Measurements from ENCODE around the gene ENG.

Gene ENG

DNA sequence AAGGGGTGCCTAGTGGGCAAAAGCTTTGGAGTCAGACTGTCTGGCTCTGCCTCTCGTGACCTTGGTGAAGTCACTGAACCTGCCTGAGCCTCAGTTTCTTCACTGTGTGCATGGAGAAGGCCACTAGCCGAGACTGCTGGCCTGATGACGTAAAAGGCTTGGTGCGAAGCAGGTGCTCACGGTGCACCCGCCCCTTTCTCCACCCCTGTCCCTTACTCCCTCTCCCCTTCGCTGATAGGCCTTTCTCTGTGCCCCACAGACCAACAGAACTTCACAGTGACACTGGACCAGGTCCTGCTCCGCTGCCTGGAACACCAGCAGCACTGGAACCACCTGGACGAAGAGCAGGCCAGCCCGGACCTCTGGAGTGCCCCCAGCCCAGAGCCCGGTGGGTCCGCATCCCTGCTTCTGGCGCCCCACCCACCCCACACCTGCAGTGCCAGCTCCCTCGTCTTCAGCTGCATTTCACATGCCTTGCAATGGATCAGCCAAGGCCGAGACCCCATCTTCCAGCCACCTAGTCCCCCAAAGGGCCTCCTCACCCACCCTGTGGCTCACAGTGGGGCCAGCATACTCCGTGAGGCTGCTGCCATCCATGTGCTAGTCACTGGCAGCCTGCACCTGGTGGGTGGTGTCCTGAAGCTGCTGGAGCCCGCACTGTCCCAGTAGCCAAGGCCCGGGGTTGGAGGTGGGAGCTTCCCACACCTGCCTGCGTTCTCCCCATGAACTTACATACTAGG, 41.4 kb downstream of the ENG start:
- DNase-seq, result no peak

DNA sequence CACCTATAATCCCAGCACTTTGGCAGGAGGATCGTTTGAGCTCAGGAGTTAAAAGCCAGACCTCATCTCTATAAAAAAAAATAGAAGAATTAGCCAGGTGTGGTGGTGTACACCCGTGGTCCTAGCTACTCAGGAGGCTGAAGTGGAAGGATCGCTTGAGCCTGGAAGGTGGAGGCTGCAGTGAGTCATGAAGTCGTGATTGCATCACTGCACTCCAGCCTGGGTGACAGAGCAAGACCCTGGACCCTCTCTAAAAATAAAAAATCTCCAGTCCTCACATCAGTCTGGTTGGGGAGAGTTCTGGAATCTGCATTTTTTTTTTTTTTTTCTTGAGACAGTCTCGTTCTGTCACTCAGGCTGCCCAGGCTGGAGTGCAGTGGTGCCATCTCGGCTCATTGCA, 42.4 kb downstream of the ENG start:
- DNase-seq, result no peak

- DNase-seq, result no peak
These were observed 43.9 kb downstream of the ENG start for GRCh38 chr9:127810378-127811187.

GRCh38 chr9:127809540-127810377, 44.7 kb downstream of the ENG start:
- no peak for DNase-seq

DNA sequence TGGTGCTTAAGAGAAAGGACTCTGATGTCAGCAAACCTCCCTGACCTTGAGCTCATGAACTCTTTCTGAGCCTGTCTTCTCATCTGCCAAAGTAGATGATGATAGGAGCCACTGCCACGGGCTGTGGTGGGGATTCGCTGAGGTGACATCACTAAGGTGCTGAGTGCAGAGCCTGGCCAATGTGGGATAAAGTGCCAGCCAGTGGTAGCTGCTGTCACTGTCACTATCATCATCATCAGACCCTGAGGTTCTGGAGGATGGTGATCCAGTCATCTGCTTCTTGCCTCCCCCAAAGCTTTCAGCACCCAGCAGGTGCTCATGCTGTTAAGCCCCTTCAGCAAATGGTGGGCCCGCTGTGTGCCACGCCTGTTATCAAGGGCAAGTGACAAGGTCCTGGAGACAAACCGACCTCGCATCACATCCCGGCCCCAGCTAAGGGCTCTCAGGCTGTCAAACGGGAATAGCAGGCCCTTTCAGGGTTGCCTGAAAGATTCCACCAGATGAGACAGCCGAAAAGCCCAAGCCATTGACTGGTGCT, 45.4 kb downstream of the ENG start:
- no peak for DNase-seq

DNA sequence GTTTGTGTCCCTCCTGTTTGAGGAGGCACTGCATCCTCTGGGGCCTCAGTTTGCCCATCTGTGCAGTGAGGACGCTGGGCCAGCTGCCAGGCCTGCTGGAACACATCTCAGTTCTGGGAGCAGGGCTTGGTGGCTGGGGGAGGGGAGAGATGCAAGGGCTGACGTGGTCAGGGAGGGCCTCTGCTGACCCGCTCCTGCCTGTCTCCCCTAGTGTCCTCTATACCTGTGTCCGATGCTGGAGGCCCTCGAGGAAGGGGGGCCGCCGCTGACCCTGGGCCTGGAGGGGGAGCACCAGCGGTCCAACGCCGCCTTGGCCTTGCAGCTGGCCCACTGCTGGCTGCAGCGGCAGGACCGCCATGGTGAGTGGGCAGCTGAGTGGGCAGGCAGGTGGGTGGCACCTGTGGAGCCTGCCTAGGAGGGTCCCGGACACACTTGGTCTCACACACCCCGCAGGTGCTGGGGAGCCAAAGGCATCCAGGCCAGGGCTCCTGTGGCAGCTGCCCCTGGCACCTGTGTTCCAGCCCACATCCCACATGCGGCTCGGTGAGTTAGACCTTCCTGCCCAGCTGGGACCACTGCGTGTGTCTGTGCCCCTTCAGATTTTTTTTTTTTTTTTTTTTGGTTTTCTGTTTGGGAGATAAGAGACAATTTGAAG, 46.0 kb downstream of the ENG start:
- DNase-seq, result no peak

DNA sequence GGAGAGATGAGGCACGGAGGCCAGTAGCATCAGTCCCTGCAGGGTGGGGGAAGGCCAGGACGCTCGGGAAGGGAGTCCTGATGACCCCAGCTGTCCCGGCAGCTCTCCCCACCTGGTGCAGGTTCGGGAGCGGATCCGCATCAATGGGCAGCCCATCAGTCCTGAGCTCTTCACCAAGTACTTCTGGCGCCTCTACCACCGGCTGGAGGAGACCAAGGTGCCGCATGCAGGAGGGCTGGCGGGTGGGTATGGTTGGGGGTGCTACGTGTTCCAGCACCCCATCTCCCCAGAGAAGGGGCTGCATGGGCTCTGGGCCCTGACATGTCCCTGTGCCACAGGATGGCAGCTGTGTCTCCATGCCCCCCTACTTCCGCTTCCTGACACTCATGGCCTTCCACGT, 47.6 kb downstream of the ENG start:
- no peak for DNase-seq

DNA sequence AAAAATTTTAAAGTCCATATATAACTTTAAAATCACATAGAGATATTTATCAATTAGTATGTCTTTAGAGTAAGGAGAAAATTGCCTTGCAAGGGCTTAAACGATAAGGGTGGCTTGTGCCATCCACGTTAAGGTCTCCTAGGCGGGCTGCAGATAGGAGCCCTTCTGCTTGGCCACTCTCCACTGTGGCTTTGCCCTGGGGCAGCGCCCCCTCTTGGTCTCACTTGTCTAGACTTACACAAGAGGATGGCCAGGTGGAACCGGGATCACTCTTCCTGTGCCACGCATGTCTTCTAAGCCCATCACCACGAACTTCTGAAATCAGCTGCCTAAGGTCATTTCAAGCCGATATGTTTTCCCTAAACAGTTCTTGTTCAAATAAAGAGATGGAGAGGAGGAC, 48.8 kb downstream of the ENG start:
- DNase-seq, result peak in 1 of 5 donors; percentile 39

DNA sequence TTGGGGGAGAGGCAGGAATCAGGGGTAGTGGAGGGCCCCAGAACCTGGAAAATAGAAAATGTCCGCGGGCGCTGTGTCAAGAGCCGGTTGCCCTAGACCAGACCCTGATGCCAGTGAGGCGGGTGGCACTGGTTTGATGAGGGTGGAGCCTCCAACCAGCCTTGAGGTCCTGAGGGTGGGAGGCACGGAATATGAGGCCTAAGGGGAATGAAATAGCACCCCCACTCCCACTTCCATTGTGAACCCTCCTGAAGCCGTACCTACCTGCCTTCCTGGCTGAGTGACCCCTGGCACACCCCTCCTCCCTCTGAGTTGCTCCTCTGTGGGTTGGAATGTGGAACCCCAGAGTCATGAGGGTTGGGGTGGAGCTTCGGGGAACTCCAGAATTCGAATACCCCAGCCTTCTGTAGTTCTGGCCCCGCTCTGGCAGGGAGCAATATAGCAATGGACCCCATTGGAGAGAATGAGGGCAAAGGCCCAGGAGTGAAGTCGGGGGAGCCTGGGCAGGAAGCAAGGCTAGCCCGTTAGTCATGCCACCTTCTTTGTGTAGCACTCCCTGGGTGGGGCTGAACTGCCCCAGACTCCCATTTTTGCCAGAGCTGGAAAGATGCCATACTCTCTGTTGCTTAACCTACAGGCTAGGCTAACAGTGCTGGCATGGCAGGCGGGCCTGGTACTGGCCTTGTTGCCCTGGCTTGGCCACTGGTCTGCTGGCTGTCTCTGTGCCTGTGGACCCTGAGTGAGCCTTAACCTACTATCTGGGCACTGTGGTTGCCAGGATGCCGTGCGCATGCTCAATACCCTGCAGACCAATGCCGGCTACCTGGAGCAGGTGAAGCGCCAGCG, 50.7 kb downstream of the ENG start:
- no peak for DNase-seq

DNA sequence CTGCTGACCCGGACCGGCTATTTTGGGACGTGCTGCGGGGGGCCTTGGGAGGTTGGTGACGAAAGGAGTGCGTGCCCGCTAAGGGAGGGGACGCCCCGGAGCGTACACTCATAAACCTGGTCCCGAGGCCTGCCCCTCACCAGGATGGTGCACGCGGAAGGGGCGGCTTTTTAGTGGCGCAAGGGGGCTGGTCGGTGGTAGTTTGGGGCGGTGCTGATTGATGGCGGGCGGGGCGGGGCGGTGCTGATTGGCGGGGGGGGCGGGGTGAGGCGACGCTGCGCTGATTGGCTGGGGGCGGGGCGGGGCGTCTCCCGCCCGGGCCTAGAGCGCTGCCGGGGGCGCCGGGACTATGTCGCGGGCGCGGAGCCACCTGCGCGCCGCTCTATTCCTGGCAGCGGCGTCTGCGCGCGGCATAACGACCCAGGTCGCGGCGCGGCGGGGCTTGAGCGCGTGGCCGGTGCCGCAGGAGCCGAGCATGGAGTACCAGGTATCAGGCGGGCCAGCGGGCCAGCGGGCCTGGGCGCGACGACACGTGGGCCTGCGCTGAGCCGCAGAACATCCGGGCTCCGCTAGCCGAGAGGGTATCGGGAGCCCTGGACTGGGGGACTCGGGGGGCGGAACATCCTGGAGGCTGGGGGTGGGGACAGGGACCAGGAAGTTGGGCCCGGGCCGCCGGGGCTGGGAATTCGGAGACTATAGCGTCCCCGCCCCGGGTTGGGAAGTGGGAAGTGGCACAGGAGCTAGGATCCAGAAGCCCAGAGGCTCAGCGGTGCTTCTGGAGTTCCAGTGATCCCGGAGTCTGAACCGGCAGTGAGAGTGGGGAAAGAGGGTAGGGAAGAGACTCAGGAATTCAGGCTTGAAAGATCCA, 51.6 kb downstream of the ENG start, which contains the start of gene FPGS:
Gene FPGS, plus strand, starts transcription at position 307 of the 868 bp plus-strand sequence. Its CDS starts 43 bp downstream, at position 350.
- peak; percentile 71 to 86 (median 78) for DNase-seq

GRCh38 chr9:127801955-127802575, 52.4 kb downstream of the ENG start:
- no peak for DNase-seq

DNA sequence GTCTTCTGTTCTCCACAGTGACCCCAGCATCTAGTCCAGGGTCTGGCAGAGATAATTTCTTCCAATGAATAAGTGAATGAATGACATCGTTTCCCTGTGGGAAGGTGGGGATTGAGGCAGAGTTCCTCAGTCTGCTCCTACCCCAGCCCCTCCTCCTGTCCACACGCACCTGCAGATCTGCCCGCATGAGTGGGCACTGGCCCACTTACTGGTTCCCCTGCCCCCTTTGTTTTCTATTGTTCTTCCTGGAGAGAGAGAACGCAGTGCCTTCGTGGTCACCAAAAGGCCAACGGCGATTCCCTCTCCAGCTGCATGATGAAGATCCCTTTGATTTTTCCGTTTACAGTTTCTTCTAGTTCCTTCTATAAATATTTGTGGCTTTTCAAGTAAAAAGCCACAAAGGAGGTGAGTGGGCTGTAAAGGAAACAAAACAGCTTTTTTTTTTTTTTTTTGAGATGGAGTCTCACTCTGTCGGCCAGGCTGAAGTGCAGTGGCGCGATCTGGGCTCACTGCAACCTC, 57.5 kb downstream of the ENG start:
- DNase-seq, result no peak

GRCh38 chr9:127796225-127796813, 58.1 kb downstream of the ENG start:
- DNase-seq, result no peak

GRCh38 chr9:127794001-127794791, 60.3 kb downstream of the ENG start:
- no peak for DNase-seq

- DNase-seq, result no peak
These were observed 61.3 kb downstream of the ENG start for GRCh38 chr9:127793093-127793708.

DNA sequence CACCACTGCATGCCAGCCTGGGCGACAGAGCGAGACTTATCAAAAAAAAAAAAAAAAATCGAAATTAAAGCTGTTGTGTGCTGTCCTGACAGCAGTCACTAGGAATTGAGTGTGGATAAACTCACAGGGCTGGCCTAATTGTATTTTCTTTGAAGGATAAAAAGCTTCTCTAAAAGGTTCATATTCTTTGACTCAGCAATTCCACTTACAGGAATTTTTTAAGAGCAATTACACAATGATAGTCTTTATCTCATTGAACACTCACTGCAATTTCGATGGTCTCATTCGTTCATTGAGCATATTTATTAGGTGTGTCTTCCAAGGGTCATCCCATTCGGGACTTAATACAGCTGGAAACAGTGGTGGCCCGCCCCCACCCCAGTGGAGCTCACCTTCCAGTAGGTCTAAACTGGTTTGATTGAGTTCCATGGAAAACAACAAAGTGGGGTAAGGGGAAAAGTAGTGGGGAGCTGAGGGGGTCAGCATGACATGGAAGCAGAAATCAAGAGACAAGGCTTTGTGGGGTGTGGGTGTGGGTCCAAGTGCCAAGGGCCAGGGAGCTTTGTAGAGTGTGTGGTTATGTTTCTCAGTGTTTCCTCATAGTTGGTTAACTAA, 61.9 kb downstream of the ENG start:
- no peak for DNase-seq

GRCh38 chr9:127791085-127791484, 63.4 kb downstream of the ENG start:
- no peak for DNase-seq
